Muscle of leg (tissue), 16 donors: ENCODE measurements around the gene PAPOLA. TPM values are rescaled to one million over a fixed set of nuclear protein-coding genes. Genes with fewer than 3 reads are reported as not detected.

Experiments used
- DNase-seq: peaks from one replicate; pipeline ENCODE4 v3.0.0; 2013
- H3K27ac ChIP-seq: one replicate; pipeline ENCODE4 v1.5.1; 2013; ENCODE audit warnings: mild to moderate bottlenecking, low read length, control low read depth
- H3K27me3 ChIP-seq: one replicate; pipeline ENCODE4 v1.6.1; 2013; ENCODE audit warnings: low read length; ENCODE audit not compliant: control insufficient read depth, insufficient read depth
- H3K36me3 ChIP-seq: one replicate; pipeline ENCODE4 v1.6.1; 2013; ENCODE audit warnings: low read length; ENCODE audit not compliant: control insufficient read depth, insufficient read depth
- H3K4me1 ChIP-seq: one replicate; pipeline ENCODE4 v1.6.1; 2013; ENCODE audit warnings: low read length; ENCODE audit not compliant: control insufficient read depth, insufficient read depth
- H3K4me3 ChIP-seq: one replicate; pipeline ENCODE4 v1.5.1; 2013; ENCODE audit warnings: low read length, control low read depth
- H3K9me3 ChIP-seq: replicated peaks from 2 replicates; pipeline ENCODE4 v1.6.1; 2013; ENCODE audit warnings: low read depth, low read length; ENCODE audit not compliant: control insufficient read depth
- WGBS: methylation state at CpG from one replicate; pipeline ENCODE4 v1.1.5; 2013; ENCODE audit warnings: missing lambda C conversion rate; ENCODE audit not compliant: insufficient coverage; 5-methylcytosine and 5-hydroxymethylcytosine counted together
- long read RNA-seq, 11 donors: transcript quantifications; one replicate each; lab custom pipeline, GENCODE V29; 2026
- polyA plus RNA-seq, 8 donors: library from polyadenylated mRNA; unstranded; fragments of 120-200 nt; gene quantifications; one replicate each; pipeline versions ENCODE4 v1.2.1 to v1.2.3, GENCODE V29; 2013; ENCODE audit warnings: inconsistent platforms in 1 of 8, low replicate concordance in 1 of 8; ENCODE audit not compliant: insufficient read length in 8 of 8, insufficient read depth in 1 of 8
- total RNA-seq: library from RNA; stranded (reverse); fragments of 120-200 nt; gene quantifications from one replicate; pipeline ENCODE4 v1.2.4, GENCODE V29; 2013

Gene PAPOLA
- 72.9 TPM for total RNA-seq
- 100 to 1,000 TPM in 2 of 8 donors, 10 to 100 TPM in 6; 85.4 to 111 (median 92.8) TPM for polyA plus RNA-seq
- long read RNA-seq, donor 1, transcript PAPOLA-223 (9 exons, 3,264 nt), result major isoform, 7 of 36 reads
- long read RNA-seq, donor 1, partial matches to known transcripts, result 22 of 36 reads
- long read RNA-seq, donor 1, other reads (novel, unspliced or antisense), result 0 of 36 reads
- long read RNA-seq, donor 2, full-length matches to known transcripts, result 3 of 3 reads
- long read RNA-seq, donor 2, partial matches to known transcripts, result 0 of 3 reads
- long read RNA-seq, donor 2, other reads (novel, unspliced or antisense), result 0 of 3 reads
- long read RNA-seq, donor 3, full-length matches to known transcripts, result 28 of 51 reads
- long read RNA-seq, donor 3, partial matches to known transcripts, result 23 of 51 reads
- long read RNA-seq, donor 3, other reads (novel, unspliced or antisense), result 0 of 51 reads
- long read RNA-seq, donor 4, transcript PAPOLA-223 (9 exons, 3,264 nt), result major isoform, 14 of 30 reads
- long read RNA-seq, donor 4, transcript PAPOLA-225 (7 exons, 1,421 nt), result minor isoform, 5 of 30 reads
- long read RNA-seq, donor 4, partial matches to known transcripts, result 6 of 30 reads
- long read RNA-seq, donor 4, other reads (novel, unspliced or antisense), result 0 of 30 reads
- long read RNA-seq, donor 5, full-length matches to known transcripts, result 59 of 142 reads
- long read RNA-seq, donor 5, partial matches to known transcripts, result 83 of 142 reads
- long read RNA-seq, donor 5, other reads (novel, unspliced or antisense), result 0 of 142 reads
- long read RNA-seq, donor 6, full-length matches to known transcripts, result 41 of 73 reads
- long read RNA-seq, donor 6, partial matches to known transcripts, result 32 of 73 reads
- long read RNA-seq, donor 6, other reads (novel, unspliced or antisense), result 0 of 73 reads
- long read RNA-seq, donor 7, full-length matches to known transcripts, result 33 of 56 reads
- long read RNA-seq, donor 7, partial matches to known transcripts, result 23 of 56 reads
- long read RNA-seq, donor 7, other reads (novel, unspliced or antisense), result 0 of 56 reads
- long read RNA-seq, donor 8, full-length matches to known transcripts, result 29 of 64 reads
- long read RNA-seq, donor 8, partial matches to known transcripts, result 35 of 64 reads
- long read RNA-seq, donor 8, other reads (novel, unspliced or antisense), result 0 of 64 reads
- long read RNA-seq, donor 9, transcript PAPOLA-223 (9 exons, 3,264 nt), result major isoform, 8 of 32 reads
- long read RNA-seq, donor 9, transcript PAPOLA-225 (7 exons, 1,421 nt), result minor isoform, 5 of 32 reads
- long read RNA-seq, donor 9, partial matches to known transcripts, result 17 of 32 reads
- long read RNA-seq, donor 9, other reads (novel, unspliced or antisense), result 0 of 32 reads
- long read RNA-seq, donor 10, full-length matches to known transcripts, result 31 of 60 reads
- long read RNA-seq, donor 10, partial matches to known transcripts, result 29 of 60 reads
- long read RNA-seq, donor 10, other reads (novel, unspliced or antisense), result 0 of 60 reads
- long read RNA-seq, donor 11, full-length matches to known transcripts, result 25 of 45 reads
- long read RNA-seq, donor 11, partial matches to known transcripts, result 20 of 45 reads
- long read RNA-seq, donor 11, other reads (novel, unspliced or antisense), result 0 of 45 reads

GRCh38 chr14:96501740-96502620, at the start of gene PAPOLA:
PAPOLA (plus strand) TSS chr14:96502382; CDS start chr14:96502593, 211 bp downstream.
- Histone ChIP-seq H3K9me3 (no peaks in the 10 kb centered on the region), H3K36me3 (no peaks in the 10 kb centered on the region), H3K27me3 (no peaks in the 10 kb centered on the region), H3K4me1 (peaks cover 10% of the 10 kb centered on the region), H3K27ac (peak within 1 kb of the TSS; percentile 98), H3K4me3 (peak within 1 kb of the TSS; percentile 96)
- WGBS, result under 1% methylated on average over 78 of the region's 87 CpGs
- peak; percentile 98 for DNase-seq

- H3K4me1 ChIP-seq, result no peaks in the 10 kb centered on the region
- peaks cover 2% of the 10 kb centered on the region for H3K27me3 ChIP-seq
- no peak overlapping the region for H3K4me3 ChIP-seq
- DNase-seq, result no peak
- H3K36me3 ChIP-seq, result no peaks in the 10 kb centered on the region
- 85% methylated on average over 4 of the region's 6 CpGs for WGBS
- H3K9me3 ChIP-seq, result no peaks in the 10 kb centered on the region
- no peak overlapping the region for H3K27ac ChIP-seq
These were observed 49.5 kb upstream of the PAPOLA start for GRCh38 chr14:96452684-96453083.

- no peak for DNase-seq
- H3K27me3 ChIP-seq, result peaks cover 5% of the 10 kb centered on the region
- H3K9me3 ChIP-seq, result no peaks in the 10 kb centered on the region
- WGBS, result 79% methylated on average over 5 of the region's 5 CpGs
- no peak overlapping the region for H3K4me3 ChIP-seq
- H3K4me1 ChIP-seq, result no peaks in the 10 kb centered on the region
- H3K36me3 ChIP-seq, result no peaks in the 10 kb centered on the region
- no peak overlapping the region for H3K27ac ChIP-seq
These were observed 46.6 kb upstream of the PAPOLA start for GRCh38 chr14:96455588-96455987.

GRCh38 chr14:96459851-96460250, 42.3 kb upstream of the PAPOLA start:
- peaks cover 3% of the 10 kb centered on the region for H3K27me3 ChIP-seq

GRCh38 chr14:96461950-96462798, 40.0 kb upstream of the PAPOLA start:
- Histone ChIP-seq H3K27me3 (peaks cover 3% of the 10 kb centered on the region), H3K27ac (no peak overlapping the region), H3K4me3 (no peak overlapping the region), H3K4me1 (no peaks in the 10 kb centered on the region), H3K36me3 (no peaks in the 10 kb centered on the region), H3K9me3 (no peaks in the 10 kb centered on the region)
- DNase-seq, result no peak
- WGBS, result 79% methylated on average over 3 of the region's 8 CpGs

More at GRCh38 chr14:96459851-96460250, 42.3 kb upstream of the PAPOLA start:
- no peak overlapping the region for H3K4me3 ChIP-seq
- no peak for DNase-seq
- no peaks in the 10 kb centered on the region for H3K9me3 ChIP-seq
- H3K4me1 ChIP-seq, result no peaks in the 10 kb centered on the region
- H3K36me3 ChIP-seq, result no peaks in the 10 kb centered on the region
- WGBS, result no CpG with 5 or more reads among the region's 3 CpGs
- H3K27ac ChIP-seq, result no peak overlapping the region

- Histone ChIP-seq H3K27ac (no peak overlapping the region), H3K27me3 (peaks cover 3% of the 10 kb centered on the region), H3K4me3 (no peak overlapping the region), H3K9me3 (no peaks in the 10 kb centered on the region), H3K36me3 (no peaks in the 10 kb centered on the region), H3K4me1 (no peaks in the 10 kb centered on the region)
- DNase-seq, result no peak
- WGBS, result 62% methylated on average over 2 of the region's 7 CpGs
These were observed 38.0 kb upstream of the PAPOLA start for GRCh38 chr14:96464136-96464535.

GRCh38 chr14:96466918-96467317, 35.3 kb upstream of the PAPOLA start:
- H3K36me3 ChIP-seq, result no peaks in the 10 kb centered on the region

GRCh38 chr14:96470331-96470730, 31.9 kb upstream of the PAPOLA start:
- H3K4me1 ChIP-seq, result no peaks in the 10 kb centered on the region
- no peaks in the 10 kb centered on the region for H3K36me3 ChIP-seq
- H3K27ac ChIP-seq, result no peak overlapping the region
- no peak overlapping the region for H3K4me3 ChIP-seq
- WGBS, result no CpG with 5 or more reads among the region's 4 CpGs
- H3K27me3 ChIP-seq, result no peaks in the 10 kb centered on the region
- no peaks in the 10 kb centered on the region for H3K9me3 ChIP-seq
- no peak for DNase-seq

More at GRCh38 chr14:96466918-96467317, 35.3 kb upstream of the PAPOLA start:
- Histone ChIP-seq H3K9me3 (no peaks in the 10 kb centered on the region), H3K4me3 (no peak overlapping the region), H3K27me3 (no peaks in the 10 kb centered on the region), H3K4me1 (no peaks in the 10 kb centered on the region), H3K27ac (no peak overlapping the region)
- WGBS, result no CpG with 5 or more reads among the region's 3 CpGs
- no peak for DNase-seq
